HG03139 (cell line): ENCODE results near the gene RNF112.

Source experiments
- ATAC-seq: cut with Tn5 transposase; IDR thresholded peaks from one replicate; pipeline ENCODE4 v1.9.1; 2021; ENCODE audit not compliant: unreplicated experiment

RNF112 gene

DNA sequence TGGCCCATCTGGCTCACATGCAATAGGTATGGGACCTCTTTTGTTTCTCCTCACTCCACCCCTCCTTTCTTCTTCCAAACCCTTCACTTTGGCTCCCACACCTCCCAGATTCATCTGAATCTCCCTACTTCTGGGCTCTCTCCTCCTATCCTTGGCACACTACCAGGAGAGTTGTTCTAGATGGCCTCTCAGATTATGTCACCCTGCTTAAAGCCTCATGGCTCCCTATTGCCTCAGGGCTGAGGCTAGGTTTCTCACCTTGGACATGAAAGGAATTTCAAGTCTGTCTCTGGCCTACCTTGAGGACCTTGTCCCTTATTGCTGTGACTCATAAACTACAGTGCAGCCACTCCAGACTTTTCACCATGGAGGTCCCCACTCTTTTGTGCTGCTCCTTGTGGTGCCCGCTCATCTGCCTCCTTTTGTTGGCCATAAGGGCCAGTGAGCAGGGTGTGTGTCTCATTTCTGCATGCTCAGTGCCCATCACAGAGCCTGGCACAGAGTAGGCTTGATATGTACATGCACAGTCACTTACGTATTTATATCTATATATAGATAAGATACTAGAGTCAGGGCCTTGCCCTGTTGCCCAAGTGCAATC, 23.0 kb upstream of the RNF112 start:
- no peak for ATAC-seq

DNA sequence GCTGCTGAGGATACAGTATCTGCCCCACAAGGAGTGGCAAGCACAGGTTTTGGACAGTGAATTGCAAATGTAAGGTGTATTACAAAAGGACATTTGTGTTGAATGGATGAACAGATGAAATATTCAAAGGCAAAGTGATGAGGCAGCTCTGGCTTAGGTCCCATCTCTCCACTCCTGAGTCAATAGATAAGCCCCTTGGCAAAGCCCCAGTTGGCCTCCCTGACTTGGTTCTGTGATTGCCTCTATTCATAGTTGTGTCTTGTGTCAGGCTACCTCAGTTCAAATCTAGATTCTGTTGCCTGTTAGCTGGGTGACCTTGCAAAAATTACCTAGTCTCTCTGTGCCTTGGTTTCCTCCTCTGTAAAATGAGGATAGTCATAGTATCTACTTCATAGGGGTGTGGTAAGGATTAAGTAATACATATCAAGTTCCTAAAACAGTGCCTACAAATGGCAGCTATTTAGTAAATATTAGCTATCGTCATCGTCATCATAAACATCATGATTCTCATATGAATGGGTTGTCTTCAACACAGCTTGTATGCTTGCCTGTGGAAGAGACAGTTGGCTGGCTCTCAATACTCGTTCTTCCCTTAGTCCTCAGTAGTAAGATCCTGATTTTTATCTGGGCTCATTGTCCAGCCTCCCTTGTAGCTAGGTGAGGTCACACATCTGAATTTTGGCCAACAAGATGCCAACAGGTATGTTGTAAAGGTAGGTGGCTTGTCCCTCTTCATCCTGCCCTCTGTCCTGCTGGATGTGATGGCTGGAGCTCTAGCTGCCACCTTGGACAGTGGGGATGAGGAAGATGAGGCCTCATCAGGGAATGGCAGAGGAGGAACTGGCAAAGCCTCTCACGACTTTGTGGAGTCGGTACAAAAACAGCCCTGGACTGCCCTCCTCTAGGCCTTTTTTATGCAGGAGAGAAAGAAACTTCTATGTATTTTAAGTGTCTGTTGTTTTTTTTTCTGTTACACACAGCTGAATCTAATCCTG, 21.9 kb upstream of the RNF112 start:
- no peak for ATAC-seq

DNA sequence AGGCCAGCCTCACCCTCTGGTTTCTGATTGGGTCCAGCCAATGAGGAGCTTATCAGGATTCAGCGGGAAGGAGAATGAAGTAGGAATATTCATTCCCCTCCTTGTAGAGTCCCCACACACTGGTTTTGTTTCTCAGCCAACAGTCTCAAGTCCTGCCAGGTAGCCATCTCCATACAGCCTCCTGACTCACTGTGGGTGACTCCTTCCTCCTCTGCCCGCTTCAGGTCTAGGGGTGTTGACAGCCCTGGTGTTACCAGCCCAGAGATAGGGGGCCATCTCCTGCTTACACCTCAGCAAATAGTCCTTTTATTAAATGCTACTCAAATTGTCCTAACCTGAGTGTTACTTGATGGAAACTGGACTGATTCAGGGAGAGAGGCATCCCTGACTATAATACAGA, 20.1 kb upstream of the RNF112 start:
- no peak for ATAC-seq

DNA sequence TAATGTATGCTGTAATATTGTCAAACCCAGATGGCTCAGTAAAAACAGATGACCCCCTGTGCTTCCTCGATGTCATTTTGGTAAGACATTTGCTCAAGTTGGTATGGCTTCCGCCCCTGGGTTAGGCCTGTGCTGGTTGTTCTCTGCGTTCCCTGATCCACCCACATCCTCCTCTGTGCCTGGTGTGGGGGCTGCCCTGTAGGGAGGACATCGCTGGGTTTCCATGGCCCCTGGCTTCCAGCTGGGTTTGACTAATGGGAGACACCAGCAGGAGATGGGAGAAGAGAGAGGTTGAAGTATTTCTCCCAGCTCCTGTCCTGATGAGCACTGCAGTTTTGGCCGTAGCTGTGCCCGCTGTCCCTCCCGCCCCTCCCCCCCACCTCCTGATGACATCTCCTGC, 19.6 kb upstream of the RNF112 start:
- no peak for ATAC-seq

DNA sequence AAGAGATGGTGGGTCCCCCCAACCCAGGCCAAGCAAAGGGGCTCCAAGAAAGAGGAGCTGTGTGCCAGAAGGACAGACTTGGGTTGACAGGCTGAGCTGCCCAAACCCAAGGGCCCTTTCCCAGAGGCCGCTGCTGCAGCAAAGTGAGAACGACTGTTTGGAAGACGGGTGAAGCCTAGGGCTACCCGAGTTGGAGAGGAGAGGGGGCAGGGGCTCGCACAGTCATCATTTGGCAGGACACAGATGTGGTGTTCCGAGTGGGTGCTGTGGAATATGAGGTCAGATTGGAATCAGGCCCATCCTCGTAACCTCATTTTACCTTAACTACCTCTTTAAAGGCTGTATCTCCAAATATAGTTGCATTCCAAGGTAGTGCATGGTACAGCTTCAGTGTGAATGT, 18.7 kb upstream of the RNF112 start:
- no peak for ATAC-seq

DNA sequence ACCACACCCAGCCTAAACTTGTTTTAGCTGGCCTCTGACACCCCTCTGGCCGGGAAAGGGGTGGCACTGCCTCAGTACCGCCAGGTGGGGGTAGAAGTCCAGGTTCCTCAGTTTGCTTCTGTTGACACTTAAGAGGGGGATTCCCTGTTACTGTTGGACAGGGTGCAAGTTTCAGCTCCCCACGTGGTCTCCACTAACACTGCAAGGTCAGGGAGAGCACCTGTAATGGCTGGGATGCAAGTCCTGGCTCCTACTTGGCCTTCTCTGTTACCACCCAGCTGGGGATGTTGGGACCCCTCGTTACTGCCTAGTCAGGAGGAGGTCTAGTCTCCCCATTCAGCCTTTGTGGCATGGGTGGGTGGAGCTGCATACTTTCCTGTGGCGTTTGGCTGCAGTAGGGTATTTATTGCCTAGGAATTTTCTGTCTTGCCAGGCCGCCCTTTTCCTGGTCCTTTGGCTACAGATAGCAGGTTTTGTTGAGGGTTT, 13.4 kb upstream of the RNF112 start:
- ATAC-seq: no peak

DNA sequence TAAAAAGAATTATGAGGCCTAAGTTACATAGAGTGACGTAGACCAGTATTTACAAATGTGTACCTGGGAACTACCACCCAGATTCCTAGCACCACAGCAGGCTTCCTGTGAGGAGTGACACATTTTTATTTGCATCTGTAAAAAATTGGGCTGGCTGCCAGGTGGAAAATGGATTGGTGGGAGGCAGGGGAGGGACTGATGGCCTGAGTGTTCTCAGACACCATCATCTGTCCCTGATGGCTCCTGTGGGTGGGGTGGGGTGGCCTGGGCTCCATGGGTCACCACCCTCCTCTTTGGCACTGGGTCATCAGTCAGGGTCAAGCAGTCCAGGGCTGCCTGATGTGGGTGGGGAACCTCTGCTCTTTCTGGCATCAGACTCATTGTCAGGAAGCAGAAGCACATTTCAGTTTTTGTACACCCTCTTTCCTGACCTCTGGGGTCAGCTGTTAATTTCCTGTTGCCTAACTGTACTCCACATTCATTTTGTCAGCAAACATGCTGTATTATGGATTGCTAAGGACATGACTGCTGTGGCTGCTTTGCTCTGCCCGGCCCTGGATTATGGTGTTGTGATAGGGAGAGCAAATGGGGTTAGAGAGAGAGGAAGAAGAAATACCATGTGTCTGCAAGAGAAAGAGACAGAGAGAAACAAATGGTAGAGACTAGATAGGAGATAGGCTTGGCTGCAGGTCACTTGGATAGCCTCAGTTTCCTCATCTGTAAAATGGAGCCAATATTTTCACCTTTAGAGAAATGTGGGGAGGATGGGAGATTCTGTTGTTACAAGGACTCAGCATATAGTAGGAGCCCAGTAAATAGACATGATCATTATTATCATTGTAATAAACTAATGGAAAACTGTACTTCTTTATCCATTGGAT, 12.5 kb upstream of the RNF112 start:
- no peak for ATAC-seq

DNA sequence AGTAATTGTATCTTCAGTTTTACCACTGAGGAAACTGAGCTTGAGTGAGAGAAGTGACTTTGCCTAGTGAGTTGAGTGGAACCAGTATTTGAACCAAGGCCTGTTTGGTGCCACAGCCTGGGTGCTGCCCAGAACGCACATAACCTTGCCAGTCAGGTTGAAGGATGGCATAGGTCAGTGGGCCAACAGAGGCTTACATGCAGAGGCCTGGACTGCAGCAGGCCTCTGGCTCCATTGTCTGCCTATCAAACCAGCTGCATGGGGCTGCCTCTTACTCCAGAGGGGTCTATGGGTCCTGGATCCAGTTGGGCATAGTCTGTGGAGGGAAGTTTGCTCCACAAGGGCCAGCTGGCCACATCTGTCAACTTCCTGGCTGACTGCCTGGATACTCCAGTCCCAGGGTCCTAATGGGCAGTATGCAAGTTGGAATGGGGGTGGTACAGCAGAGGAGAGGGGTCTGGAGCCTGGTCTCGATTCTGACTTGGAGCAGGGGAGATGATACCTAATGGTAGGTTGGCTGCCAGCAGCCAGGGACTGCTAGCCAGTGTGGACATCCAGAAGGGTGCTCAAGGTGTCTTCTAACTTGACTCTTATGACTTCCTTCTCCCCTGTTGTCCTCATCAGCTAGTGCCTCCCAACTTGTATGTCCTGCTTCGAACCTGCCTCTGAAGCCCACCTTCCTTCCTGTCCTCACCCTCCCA, 11.1 kb upstream of the RNF112 start:
- no peak for ATAC-seq

DNA sequence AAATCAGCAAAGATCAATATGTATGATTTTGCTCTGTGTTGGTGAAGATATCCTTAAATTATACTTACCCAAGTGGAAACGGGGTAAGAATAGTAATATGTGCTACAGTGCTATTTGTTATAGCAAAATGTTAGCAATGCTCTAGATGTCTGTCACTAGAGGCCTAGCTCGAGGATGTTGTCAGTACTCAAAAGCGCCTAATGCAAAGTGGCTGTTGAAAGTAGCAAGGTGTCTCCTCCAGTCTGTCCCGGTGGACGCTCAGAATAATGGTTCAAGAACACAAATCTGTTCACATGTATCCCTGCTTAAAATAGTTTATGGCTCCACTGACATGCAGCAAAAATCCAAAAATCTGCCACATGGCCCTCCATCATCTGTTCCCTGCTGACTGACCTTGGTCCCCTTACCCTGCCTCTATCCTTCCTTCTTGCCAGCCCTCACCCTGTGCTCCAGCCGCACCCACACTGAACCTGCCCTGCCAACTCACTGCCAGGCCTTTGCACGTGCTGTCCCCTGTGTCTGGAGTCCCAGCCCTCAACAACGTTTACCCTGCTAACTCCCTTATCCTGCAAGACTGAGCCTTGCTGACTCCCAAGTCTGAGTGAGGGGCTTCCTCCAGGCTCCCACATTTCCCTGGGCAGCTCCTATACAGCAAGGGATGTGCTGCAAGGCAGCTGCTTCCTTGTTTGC, 9.6 kb upstream of the RNF112 start:
- ATAC-seq: no peak

DNA sequence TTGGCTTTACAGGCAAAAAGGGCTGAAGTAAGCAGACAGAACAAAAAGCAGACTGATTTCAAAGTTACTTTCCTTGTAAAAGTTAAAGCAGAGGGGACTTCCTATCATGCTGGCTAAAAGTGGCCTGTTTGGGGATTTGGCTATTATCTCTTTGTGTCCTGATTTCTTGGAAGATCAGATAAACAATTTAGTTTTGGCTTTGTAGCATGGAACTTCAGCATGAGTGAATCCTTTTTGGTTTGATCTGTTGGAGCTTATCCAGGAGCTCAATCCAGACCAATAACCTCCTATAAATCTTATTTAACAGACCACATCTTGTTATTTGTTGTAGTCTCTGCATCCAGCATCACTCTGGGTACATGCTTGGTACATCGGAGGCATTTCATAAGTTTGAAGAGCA, 8.9 kb upstream of the RNF112 start:
- no peak for ATAC-seq

DNA sequence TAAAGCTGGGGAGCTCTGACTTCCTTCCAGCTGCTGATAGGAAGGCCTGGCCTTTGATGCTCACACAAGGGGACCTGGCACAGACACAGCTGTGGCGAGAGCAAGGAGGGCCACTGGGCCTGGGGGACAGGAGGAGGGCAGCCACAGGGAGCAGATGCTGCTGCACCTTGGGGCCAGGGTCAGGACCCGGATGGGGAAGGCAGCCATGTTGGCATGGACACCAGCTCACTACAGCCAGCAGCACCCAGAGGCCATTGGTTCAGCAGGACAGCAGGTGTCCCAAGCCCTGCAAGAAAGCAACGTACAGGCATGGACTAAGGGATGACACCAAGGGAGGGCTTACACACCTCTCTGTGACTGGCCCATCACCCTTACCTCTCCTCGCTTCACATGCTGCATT, 8.0 kb upstream of the RNF112 start:
- no peak for ATAC-seq

DNA sequence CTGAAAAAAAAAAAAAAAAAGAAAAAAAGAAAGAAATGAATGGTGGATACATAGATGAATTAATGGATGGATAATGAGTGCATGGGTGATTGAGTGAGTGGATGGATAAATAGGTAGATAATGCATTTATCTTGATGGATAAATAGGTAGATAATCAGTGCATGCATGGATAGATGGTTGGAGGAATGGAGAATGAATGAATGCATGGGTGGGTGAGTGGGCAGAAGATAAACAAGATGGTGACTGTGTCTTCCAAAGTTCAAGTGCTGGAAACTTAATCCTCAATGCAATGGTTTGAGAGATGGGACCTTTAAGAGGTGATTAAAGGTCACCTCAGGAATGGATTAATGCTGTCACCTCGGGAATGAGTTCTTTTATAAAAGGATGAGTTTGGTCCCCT, 6.8 kb upstream of the RNF112 start:
- no peak for ATAC-seq

DNA sequence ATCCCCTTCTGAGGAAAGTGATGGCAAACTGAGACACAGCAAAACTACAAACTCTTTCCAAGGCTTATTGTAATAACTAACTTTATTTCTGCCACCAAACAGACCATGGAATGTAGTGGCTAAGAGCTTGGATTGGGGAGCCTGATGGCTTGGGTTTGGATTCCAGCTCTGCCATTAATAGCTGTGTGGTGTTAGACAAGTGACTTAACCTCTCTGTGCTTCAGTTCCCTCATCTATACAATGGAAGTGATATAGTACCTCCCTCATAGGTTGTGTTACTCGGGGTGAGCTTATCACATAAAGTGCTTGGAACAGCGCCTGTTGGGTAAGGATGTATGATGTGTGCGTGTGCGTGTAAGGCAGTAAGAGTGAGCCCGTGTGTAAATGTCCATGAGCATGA, 5.9 kb upstream of the RNF112 start:
- no peak for ATAC-seq

DNA sequence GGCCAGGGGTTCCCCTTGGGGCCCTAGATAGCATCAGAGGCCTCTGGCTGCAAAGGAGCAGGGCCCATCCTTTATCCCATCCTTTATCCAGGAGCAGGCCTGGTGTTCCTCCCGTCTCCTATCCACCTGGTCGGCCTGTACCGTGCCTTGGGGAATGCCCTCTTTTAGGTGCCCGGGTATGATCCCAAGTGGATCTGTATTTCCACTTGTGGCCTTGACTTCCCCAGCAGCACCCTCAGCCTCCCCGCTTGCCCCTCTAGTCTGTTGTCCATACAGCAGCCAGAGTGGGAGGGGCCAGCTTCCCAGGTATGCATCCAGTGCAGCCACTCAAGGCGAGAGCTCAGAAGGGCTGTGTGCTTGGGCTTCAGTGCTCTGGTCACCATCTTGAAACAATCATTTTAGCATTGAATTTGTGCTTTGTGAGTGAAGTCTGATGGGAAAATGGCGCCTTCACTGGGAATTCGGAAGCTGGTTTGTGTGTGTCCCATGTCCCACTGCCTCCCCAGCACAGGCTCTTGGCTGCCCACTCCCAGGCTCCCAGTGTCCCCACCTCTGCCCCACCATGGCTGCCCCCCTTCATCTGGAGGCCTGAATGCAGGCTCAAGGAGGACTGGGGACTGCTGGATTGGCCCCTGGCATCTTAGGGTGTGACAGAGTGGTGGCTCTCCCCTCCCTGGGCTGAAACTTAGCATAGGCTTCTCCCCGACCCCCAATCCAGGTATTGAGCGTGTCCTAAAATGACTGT, 3.3 kb upstream of the RNF112 start:
- ATAC-seq: no peak

DNA sequence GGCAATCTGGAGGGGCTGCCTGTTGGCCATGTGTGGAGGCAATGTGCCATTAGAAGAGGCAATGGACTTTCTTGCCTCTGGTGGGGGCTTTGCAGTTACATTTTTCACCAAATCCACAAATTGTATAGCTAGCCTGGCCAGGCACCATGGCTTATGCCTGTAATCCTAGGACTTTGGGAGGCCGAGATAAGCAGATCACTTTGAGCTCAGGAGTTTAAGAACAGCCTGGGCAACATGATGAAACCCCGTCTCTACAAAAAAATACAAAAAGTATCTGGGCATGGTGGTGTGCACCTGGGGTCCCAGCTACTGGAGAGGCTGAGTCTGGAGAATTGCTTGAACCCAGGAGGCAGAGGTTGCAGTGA, 2.7 kb upstream of the RNF112 start:
- ATAC-seq: no peak

DNA sequence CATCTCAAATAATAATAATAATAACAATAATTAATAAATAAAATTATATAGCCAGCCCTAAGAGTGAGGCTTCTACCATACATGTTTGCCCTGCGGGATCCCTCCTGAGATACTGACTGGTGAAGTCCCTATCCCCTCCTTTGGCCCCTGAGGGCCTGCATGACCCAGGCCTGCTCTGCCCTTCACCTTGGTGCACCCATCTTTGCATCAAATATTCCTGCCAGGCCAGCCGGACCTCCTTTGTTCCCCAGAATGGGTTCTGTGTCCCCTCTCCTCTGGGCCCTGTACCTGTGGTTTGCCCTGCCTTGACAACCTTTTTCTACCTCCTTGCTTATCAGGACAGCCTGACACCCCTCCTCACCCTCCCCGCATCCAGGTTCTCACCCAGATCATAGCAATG, 2.0 kb upstream of the RNF112 start:
- ATAC-seq: no peak

DNA sequence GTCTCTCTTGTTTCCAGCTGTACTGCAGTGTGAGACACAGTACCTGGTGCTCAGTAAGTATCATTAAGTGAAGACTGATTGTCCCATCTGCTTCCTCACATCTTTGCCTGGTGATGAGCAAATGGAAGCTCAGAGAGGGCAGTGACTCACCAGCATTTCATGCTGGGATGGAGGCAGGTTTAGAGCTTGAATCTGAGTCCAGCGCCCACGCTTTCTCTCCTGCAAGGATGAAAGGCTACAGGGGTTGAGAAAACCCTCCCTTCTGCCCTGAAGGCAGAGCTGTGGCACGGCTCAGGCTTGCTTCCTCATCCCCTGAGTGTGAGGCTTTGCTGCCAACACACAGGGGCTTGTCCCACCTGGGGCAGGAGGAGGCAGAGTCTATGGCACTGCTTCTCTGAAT, 1.5 kb upstream of the RNF112 start:
- ATAC-seq: no peak

DNA sequence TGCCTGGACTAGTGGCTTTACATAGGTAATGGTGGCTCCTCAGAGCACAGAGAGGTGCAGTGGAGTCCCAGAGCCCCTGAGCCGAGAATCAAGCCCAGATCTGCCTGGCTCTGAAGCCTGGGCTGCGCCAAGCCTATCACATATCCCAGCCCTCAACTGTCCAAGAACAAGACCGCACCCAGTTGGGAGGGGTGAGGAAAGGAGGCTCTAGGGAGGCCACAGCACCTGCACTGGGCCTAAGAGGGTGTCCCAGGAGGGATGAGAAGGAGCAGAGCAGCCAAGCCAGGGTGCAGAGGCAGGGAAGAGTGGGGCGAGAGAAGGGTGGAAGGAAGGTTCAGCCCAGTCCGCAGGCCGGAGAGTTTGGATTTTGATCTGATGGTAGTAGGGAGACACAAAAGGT, 941 bp upstream of the RNF112 start:
- no peak for ATAC-seq

DNA sequence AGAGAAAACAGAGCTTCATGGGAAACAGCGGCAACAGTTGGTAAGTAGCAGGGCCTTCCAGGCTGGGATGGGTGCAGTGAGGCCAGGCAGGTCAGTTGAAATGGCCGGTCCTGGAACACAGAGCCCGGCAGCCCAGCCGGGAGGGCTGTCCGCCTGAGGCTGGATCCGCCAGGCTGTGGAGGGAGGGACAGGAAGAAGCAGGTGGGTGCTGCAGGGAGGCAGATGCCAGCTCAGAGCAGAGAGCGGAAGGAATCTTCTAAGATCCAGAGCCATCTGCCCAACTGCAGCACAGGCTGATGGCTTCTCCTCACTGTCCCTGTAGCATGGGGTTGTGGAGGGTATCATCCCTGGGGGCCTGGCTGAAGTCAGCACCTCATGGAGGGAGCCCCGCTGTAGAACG, 599 bp downstream of the RNF112 start:
- ATAC-seq: no peak

DNA sequence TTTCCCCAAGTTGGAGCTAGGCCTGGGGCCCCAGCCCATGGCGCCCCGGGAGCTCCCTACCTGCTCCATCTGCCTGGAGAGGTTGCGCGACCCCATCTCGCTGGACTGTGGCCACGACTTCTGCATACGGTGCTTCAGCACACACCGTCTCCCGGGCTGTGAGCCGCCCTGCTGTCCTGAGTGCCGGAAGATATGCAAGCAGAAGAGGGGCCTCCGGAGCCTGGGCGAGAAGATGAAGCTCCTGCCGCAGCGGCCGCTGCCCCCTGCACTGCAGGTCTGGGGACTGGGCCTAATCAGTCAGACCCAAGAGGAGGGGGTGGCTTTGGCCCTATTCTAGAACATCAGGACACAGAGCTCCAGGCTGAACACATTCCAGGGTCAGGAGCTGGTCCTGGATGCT, 1.5 kb downstream of the RNF112 start:
- ATAC-seq: no peak
